Measurements from ENCODE around the gene DUS3L. TPM values are rescaled to one million over a fixed set of nuclear protein-coding genes. Genes with fewer than 3 reads are reported as not detected.
A peak's percentile ranks its signal among the peaks of the same experiment; 100 is the strongest.

The DUS3L gene
- total RNA-seq, 2 experiments from 2014 or later: 41.9 to 44.4 TPM

- ChIA-PET POLR2A (interaction anchor here (0.7 to 2.7 kb wide), 16 partner anchors 24 to 283 kb away, joined by 3 to 36 read pairs (median 4); partner anchors contain the start of genes CATSPERD, DUS3L, LONP1 and NDUFA11), CTCF (interaction anchor here (0.8 to 3.8 kb wide), 11 partner anchors 15 to 194 kb away, joined by 3 to 70 read pairs (median 4); partner anchors contain the start of genes NDUFA11, NRTN and RPL36)
- peaks cover 2% of the 10 kb centered on the region for H3K36me3 Mint-ChIP-seq
- peak overlapping the region; percentile 98 for H3K4me3 Mint-ChIP-seq
- peaks cover 4% of the 10 kb centered on the region for H3K4me1 Mint-ChIP-seq (ENCODE audit: low read depth)
- intact Hi-C loops (cut with micrococcal nuclease): loop anchor here (1.0 to 5.0 kb wide), 4 partner anchors 23 to 124 kb away; partner anchors contain the start of genes CATSPERD, DUS3L, LONP1 and NRTN
- peak; percentile 97 for DNase-seq
- no peaks in the 10 kb centered on the region for H3K9me3 Mint-ChIP-seq
- H3K27me3 Mint-ChIP-seq: no peaks in the 10 kb centered on the region
- H3K27ac Mint-ChIP-seq: peak overlapping the region; percentile 97
Measured at GRCh38 chr19:5827891-5828660, 37.1 kb upstream of the DUS3L start.

GRCh38 chr19:5827342-5827890, 36.5 kb upstream of the DUS3L start:
- ChIA-PET POLR2A (interaction anchor here (0.8 to 2.7 kb wide), 12 partner anchors 24 to 284 kb away, joined by 3 to 36 read pairs (median 4); partner anchors contain the start of genes CATSPERD, DUS3L, LONP1 and NDUFA11), CTCF (interaction anchor here (0.9 to 3.8 kb wide), 8 partner anchors 19 to 195 kb away, joined by 3 to 70 read pairs (median 4); partner anchors contain the start of genes NRTN and RPL36)
- no peaks in the 10 kb centered on the region for H3K27me3 Mint-ChIP-seq
- no peaks in the 10 kb centered on the region for H3K9me3 Mint-ChIP-seq
- peaks cover 4% of the 10 kb centered on the region for H3K4me1 Mint-ChIP-seq (ENCODE audit: low read depth)
- H3K27ac Mint-ChIP-seq: peak overlapping the region; percentile 43
- intact Hi-C loops (cut with micrococcal nuclease): loop anchor here (1.0 to 5.0 kb wide), 2 partner anchors 107 to 125 kb away; partner anchors contain the start of genes CATSPERD and LONP1
- no peak for DNase-seq
- H3K4me3 Mint-ChIP-seq: peak overlapping the region; percentile 65
- H3K36me3 Mint-ChIP-seq: peaks cover 2% of the 10 kb centered on the region

- Mint-ChIP-seq H3K4me3 (peak overlapping the region; percentile 65), H3K36me3 (peaks cover 2% of the 10 kb centered on the region), H3K27me3 (no peaks in the 10 kb centered on the region), H3K4me1 (ENCODE audit: low read depth) (peaks cover 4% of the 10 kb centered on the region), H3K9me3 (no peaks in the 10 kb centered on the region), H3K27ac (peak overlapping the region; percentile 43)
- peak; percentile 44 for DNase-seq
- ChIA-PET CTCF (interaction anchor here (1.1 to 3.8 kb wide), 3 partner anchors 20 to 32 kb away, joined by 3 to 70 read pairs (median 4); partner anchors contain the start of gene NRTN), POLR2A (interaction anchor here (2.7 kb wide), 1 partner anchor 77 kb away, joined by 36 read pairs; the partner anchor contains the start of genes NDUFA11 and VMAC)
- intact Hi-C loops (cut with micrococcal nuclease): loop anchor here (1.0 to 5.0 kb wide), 2 partner anchors 106 to 126 kb away; partner anchors contain the start of genes CATSPERD and LONP1
Measured at GRCh38 chr19:5826531-5827341, 35.8 kb upstream of the DUS3L start.

- Mint-ChIP-seq H3K9me3 (no peaks in the 10 kb centered on the region), H3K27ac (no peak overlapping the region), H3K36me3 (peaks cover 2% of the 10 kb centered on the region), H3K27me3 (no peaks in the 10 kb centered on the region), H3K4me3 (no peak overlapping the region), H3K4me1 (ENCODE audit: low read depth) (peaks cover 4% of the 10 kb centered on the region)
- CTCF ChIA-PET: interaction anchor here (4.9 kb wide), 1 partner anchor 21 kb away, joined by 34 read pairs; the partner anchor contains the start of gene NRTN
- DNase-seq: no peak
- intact Hi-C loops (cut with micrococcal nuclease): loop anchor here (5.0 kb wide), 1 partner anchor 127 kb away; no protein-coding TSS in a partner anchor
- POLR2A ChIA-PET: no interaction called here
Measured at GRCh38 chr19:5825178-5825577, 34.2 kb upstream of the DUS3L start.

GRCh38 chr19:5824751-5825150, 33.8 kb upstream of the DUS3L start:
- ChIA-PET POLR2A (no interaction called here), CTCF (interaction anchor here (4.9 kb wide), 1 partner anchor 21 kb away, joined by 34 read pairs; the partner anchor contains the start of gene NRTN)
- intact Hi-C loops (cut with micrococcal nuclease): loop anchor here (5.0 kb wide), 1 partner anchor 128 kb away; no protein-coding TSS in a partner anchor

DNA sequence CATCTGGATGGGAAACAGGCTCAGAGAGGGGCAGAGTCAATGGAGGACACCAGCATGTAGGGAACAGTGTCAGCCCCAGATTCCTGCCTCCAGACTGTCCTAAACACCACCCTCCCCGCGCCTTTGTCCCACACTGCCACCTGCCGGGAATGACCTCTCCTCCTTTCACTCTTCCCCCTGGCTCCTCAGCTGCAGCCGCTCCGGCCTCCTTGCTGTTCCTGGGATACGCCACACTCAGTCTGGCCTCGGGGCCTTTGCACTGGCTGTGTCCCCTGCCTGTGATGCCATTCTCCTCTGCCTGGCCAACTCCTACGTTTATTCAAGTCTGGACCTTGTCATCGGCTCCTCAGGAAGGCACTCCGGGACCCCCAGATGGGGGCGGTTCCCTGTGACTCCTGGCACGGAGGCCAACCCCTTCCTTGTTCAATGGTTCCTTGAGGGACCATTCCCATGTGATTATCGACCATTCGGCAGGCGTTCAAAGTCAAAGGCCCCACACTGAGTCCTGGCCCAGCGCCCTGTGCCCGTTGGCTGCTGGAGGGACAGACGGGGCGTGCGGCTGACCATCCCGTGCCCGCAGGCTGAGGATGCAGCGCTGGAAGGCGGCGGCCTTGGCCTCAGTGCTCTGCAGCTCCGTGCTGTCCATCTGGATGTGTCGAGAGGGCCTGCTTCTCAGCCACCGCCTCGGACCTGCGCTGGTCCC, 32.8 kb upstream of the DUS3L start:
- CTCF ChIA-PET: interaction anchor here (0.7 to 4.9 kb wide), 2 partner anchors 20 to 26 kb away, joined by 6 to 34 read pairs; partner anchors contain the start of gene NRTN
- no peaks in the 10 kb centered on the region for H3K27me3 Mint-ChIP-seq
- no peak overlapping the region for H3K4me3 Mint-ChIP-seq
- POLR2A ChIA-PET: no interaction called here
- DNase-seq: no peak
- peaks cover 2% of the 10 kb centered on the region for H3K36me3 Mint-ChIP-seq
- H3K9me3 Mint-ChIP-seq: no peaks in the 10 kb centered on the region
- intact Hi-C loops (cut with micrococcal nuclease): no loop called here
- no peak overlapping the region for H3K27ac Mint-ChIP-seq
- H3K4me1 Mint-ChIP-seq (ENCODE audit: low read depth): peaks cover 4% of the 10 kb centered on the region

More at GRCh38 chr19:5824751-5825150, 33.8 kb upstream of the DUS3L start:
- no peak overlapping the region for H3K27ac Mint-ChIP-seq
- H3K4me1 Mint-ChIP-seq (ENCODE audit: low read depth): peaks cover 4% of the 10 kb centered on the region
- DNase-seq: no peak
- H3K9me3 Mint-ChIP-seq: no peaks in the 10 kb centered on the region
- H3K4me3 Mint-ChIP-seq: no peak overlapping the region
- H3K27me3 Mint-ChIP-seq: no peaks in the 10 kb centered on the region
- H3K36me3 Mint-ChIP-seq: peaks cover 2% of the 10 kb centered on the region

GRCh38 chr19:5822181-5822844, 31.4 kb upstream of the DUS3L start:
- Mint-ChIP-seq H3K4me3 (no peak overlapping the region), H3K4me1 (ENCODE audit: low read depth) (peaks cover 4% of the 10 kb centered on the region), H3K36me3 (no peaks in the 10 kb centered on the region), H3K27me3 (no peaks in the 10 kb centered on the region), H3K9me3 (no peaks in the 10 kb centered on the region), H3K27ac (no peak overlapping the region)
- intact Hi-C loops (cut with micrococcal nuclease): no loop called here
- DNase-seq: no peak
- POLR2A ChIA-PET: interaction anchor here (0.5 kb wide), 1 partner anchor 46 kb away, joined by 3 read pairs; no protein-coding TSS in a partner anchor
- CTCF ChIA-PET: interaction anchor here (4.9 kb wide), 1 partner anchor 18 kb away, joined by 34 read pairs; the partner anchor contains the start of gene NRTN

DNA sequence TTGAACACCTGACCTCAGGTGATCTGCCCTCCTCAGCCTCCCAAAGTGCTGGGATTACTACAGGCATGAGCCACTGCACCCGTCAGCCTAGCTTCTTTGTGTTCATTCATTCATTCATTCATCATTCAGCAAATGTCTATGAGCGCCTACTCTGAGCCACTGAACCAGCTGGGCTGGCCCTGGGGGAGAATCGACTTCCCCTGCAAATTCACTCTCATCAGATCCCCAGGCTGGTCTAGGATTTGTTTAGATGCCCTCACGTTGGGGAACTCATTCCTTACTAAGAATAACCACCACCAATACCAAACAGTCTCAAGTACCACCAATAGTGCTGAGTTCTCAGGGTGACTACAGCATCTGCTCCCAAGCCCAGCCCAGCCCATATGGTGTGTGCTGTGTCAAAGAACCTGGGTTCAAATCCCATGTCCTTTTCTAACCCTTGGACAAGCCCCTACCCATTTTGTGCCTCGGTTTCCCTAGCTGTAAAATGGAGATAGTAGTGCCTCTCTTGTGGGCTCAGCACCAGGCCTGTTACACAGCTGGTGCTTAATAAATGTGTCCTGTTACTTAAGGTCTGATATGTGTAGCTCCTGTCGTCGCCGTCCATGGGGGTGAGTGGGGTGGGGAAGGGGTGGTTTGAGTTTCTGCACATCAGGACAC, 30.7 kb upstream of the DUS3L start:
- no peaks in the 10 kb centered on the region for H3K27me3 Mint-ChIP-seq
- CTCF ChIA-PET: interaction anchor here (4.9 kb wide), 1 partner anchor 17 kb away, joined by 34 read pairs; the partner anchor contains the start of gene NRTN
- no peak overlapping the region for H3K27ac Mint-ChIP-seq
- intact Hi-C loops (cut with micrococcal nuclease): no loop called here
- H3K4me1 Mint-ChIP-seq (ENCODE audit: low read depth): peaks cover 1% of the 10 kb centered on the region
- no peaks in the 10 kb centered on the region for H3K36me3 Mint-ChIP-seq
- no peaks in the 10 kb centered on the region for H3K9me3 Mint-ChIP-seq
- POLR2A ChIA-PET: interaction anchor here (0.5 kb wide), 1 partner anchor 47 kb away, joined by 3 read pairs; no protein-coding TSS in a partner anchor
- no peak for DNase-seq
- H3K4me3 Mint-ChIP-seq: no peak overlapping the region

DNA sequence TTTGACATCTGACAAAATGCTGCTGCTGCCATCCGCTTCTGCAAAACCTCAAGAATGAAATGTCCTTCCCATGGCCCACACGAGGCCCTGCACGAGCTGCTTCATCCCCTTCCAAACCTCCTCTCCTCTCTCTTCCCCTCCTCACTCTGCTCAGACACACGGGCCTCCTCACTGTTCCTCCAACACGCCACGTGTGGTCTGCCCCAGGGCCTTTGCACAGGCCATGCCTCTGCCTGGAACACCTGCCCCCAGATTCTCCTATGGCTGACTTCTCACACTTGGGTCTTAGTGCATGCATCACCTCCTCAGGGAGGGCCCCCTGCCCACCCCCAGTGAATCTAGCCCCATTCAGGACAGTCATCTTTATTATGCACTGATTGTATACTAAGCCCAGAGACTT, 29.8 kb upstream of the DUS3L start:
- ChIA-PET CTCF (interaction anchor here (4.9 kb wide), 1 partner anchor 17 kb away, joined by 34 read pairs; the partner anchor contains the start of gene NRTN), POLR2A (no interaction called here)
- no peaks in the 10 kb centered on the region for H3K36me3 Mint-ChIP-seq
- no peaks in the 10 kb centered on the region for H3K27me3 Mint-ChIP-seq
- H3K27ac Mint-ChIP-seq: no peak overlapping the region
- H3K4me3 Mint-ChIP-seq: no peak overlapping the region
- no peaks in the 10 kb centered on the region for H3K9me3 Mint-ChIP-seq
- no peak for DNase-seq
- intact Hi-C loops (cut with micrococcal nuclease): no loop called here
- no peaks in the 10 kb centered on the region for H3K4me1 Mint-ChIP-seq (ENCODE audit: low read depth)

DNA sequence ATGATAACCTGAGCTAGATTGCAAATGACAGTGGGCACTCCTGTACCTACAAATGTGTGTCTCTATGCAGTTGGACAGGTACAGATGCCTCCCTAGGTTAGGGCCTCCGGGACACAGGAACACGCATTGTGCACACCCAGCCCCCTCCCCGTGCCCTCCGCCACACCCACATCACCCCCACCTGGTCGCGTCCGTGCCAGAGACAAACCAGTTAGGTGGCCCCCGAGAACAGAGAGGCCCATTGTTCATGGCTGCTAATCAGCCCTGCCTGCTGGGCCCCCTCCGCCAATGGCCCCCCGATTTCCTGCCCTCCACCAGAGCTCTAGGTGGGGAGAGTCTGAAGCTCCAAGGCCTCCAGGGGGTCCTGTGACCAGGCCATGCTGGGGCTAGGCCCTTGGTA, 27.6 kb upstream of the DUS3L start:
- H3K27ac Mint-ChIP-seq: no peak overlapping the region
- ChIA-PET POLR2A (no interaction called here), CTCF (interaction anchor here (1.7 kb wide), 1 partner anchor 15 kb away, joined by 5 read pairs; no protein-coding TSS in a partner anchor)
- no peaks in the 10 kb centered on the region for H3K9me3 Mint-ChIP-seq
- no peaks in the 10 kb centered on the region for H3K27me3 Mint-ChIP-seq
- DNase-seq: no peak
- no peaks in the 10 kb centered on the region for H3K36me3 Mint-ChIP-seq
- no peaks in the 10 kb centered on the region for H3K4me1 Mint-ChIP-seq (ENCODE audit: low read depth)
- H3K4me3 Mint-ChIP-seq: no peak overlapping the region
- intact Hi-C loops (cut with micrococcal nuclease): no loop called here

Data from activated CD4-positive, alpha-beta memory T cell treated with anti-CD3 and anti-CD28 coated beads for 36 hours (primary cell).